ENCODE data around the gene COL27A1.

- no peak for TF ChIP-seq TAF1 (IDR thresholded peaks at IDR 0.05; ENCODE audit: borderline replicate concordance, low read depth, low read length)
- TF ChIP-seq POLR2A (IDR thresholded peaks at IDR 0.05; ENCODE audit: low read depth, low read length): no peak
These were observed 39.6 kb upstream of the COL27A1 start for GRCh38 chr9:114115654-114116125.

All from GM12892 (cell line).